Measurements from ENCODE around the gene PRKCA.

The PRKCA gene

GRCh38 chr17:66829386-66829864 lies 527.0 kb downstream of the PRKCA start:
- no peak for TF ChIP-seq CTCF (IDR thresholded peaks at IDR 0.05)
- Histone ChIP-seq H3K4me3 (no peak overlapping the region), H3K27ac (no peak overlapping the region)
- DNase-seq (ENCODE audit: low spot score), result no peak

GRCh38 chr17:66829883-66830282 lies 527.5 kb downstream of the PRKCA start:
- no peak for DNase-seq (ENCODE audit: low spot score)
- H3K27ac ChIP-seq, result no peak overlapping the region
- no peak for TF ChIP-seq CTCF (IDR thresholded peaks at IDR 0.05)
- no peak overlapping the region for H3K4me3 ChIP-seq

GRCh38 chr17:66830451-66830850 lies 528.0 kb downstream of the PRKCA start:
- TF ChIP-seq CTCF (IDR thresholded peaks at IDR 0.05), result no peak
- DNase-seq (ENCODE audit: low spot score), result no peak
- no peak overlapping the region for H3K27ac ChIP-seq

GRCh38 chr17:66831383-66832210 lies 529.2 kb downstream of the PRKCA start:
- TF ChIP-seq CTCF (IDR thresholded peaks at IDR 0.05), result no peak
- DNase-seq (ENCODE audit: low spot score), result no peak
- no peak overlapping the region for H3K27ac ChIP-seq
- no peak overlapping the region for H3K4me3 ChIP-seq

More at GRCh38 chr17:66830451-66830850, 528.0 kb downstream of the PRKCA start:
- H3K4me3 ChIP-seq, result no peak overlapping the region

- TF ChIP-seq CTCF (IDR thresholded peaks at IDR 0.05), result no peak
Measured at GRCh38 chr17:66833201-66833600, 530.8 kb downstream of the PRKCA start.

GRCh38 chr17:66834426-66834918 lies 532.1 kb downstream of the PRKCA start:
- H3K4me3 ChIP-seq, result no peak overlapping the region

More at GRCh38 chr17:66833201-66833600, 530.8 kb downstream of the PRKCA start:
- H3K27ac ChIP-seq, result no peak overlapping the region
- H3K4me3 ChIP-seq, result no peak overlapping the region
- DNase-seq (ENCODE audit: low spot score), result no peak

More at GRCh38 chr17:66834426-66834918, 532.1 kb downstream of the PRKCA start:
- no peak for DNase-seq (ENCODE audit: low spot score)
- no peak overlapping the region for H3K27ac ChIP-seq
- TF ChIP-seq CTCF (IDR thresholded peaks at IDR 0.05), result no peak
